ENCODE data around the gene OSGEP. TPM values are rescaled to one million over a fixed set of nuclear protein-coding genes. Genes with fewer than 3 reads are reported as not detected.

Gene OSGEP
- total and polyA plus RNA-seq, 8 donors, result 24.7 to 71.8 (median 52.5) TPM

- no peak overlapping the region for H3K27ac ChIP-seq
- no peak for TF ChIP-seq CTCF (IDR thresholded peaks at IDR 0.05)
- H3K4me1 ChIP-seq, result peaks cover 0 to 17% (median 3%) of the 10 kb centered on the region in 4 donors
- no peaks in the 10 kb centered on the region for H3K36me3 ChIP-seq
- H3K27me3 ChIP-seq, result no peaks in the 10 kb centered on the region
- intact Hi-C loops (cut with DNase I; ENCODE audit: low total_unique reads), result no loop called here
- 82 to 84% (median 84%) methylated on average over 8 of the region's 8 CpGs for WGBS, 5 donors
- no peaks in the 10 kb centered on the region for H3K9me3 ChIP-seq
- DNase-seq, result no peak
- no peak overlapping the region for H3K4me3 ChIP-seq
These were observed 32.2 kb upstream of the OSGEP start for GRCh38 chr14:20486684-20487395.

DNA sequence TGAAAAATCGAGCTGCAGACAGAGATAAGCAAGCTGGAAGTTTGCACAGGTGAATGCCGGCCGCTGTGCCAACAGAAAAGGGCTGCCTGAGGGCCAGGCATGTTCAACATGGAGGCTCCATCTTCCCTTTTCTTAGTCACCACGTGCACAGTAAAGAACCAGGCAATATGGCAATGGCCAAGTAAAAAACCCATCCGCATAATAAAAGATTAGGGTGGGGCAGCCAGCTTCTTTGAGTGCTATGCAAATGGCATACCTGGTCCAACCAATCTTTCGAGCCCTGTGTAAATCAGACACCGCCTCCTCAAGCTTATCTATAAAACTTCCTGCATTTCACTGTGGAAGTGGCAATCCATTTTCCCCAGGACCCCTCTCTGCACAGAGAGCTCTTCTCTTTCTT is 31.3 kb upstream of the OSGEP start:
- no peak for DNase-seq
- Histone ChIP-seq H3K4me1 (peaks cover 0 to 17% (median 3%) of the 10 kb centered on the region in 4 donors), H3K27me3 (no peaks in the 10 kb centered on the region), H3K27ac (no peak overlapping the region), H3K4me3 (no peak overlapping the region), H3K36me3 (no peaks in the 10 kb centered on the region), H3K9me3 (no peaks in the 10 kb centered on the region)
- 40 to 61% (median 47%) methylated on average over 7 of the region's 7 CpGs for whole genome bisulfite sequencing, 5 donors
- intact Hi-C loops (cut with DNase I; ENCODE audit: low total_unique reads), result no loop called here
- TF ChIP-seq POLR2A (IDR thresholded peaks at IDR 0.05) (no peak), CTCF (IDR thresholded peaks at IDR 0.05) (no peak), POLR2AphosphoS5 (IDR thresholded peaks at IDR 0.05) (no peak), EP300 (IDR thresholded peaks at IDR 0.05) (no peak)

GRCh38 chr14:20482382-20482781 is 27.8 kb upstream of the OSGEP start:
- Histone ChIP-seq H3K36me3 (peaks cover 0 to 16% (median 4%) of the 10 kb centered on the region in 4 donors), H3K27me3 (no peaks in the 10 kb centered on the region), H3K4me1 (peaks cover under 1 to 22% (median 8%) of the 10 kb centered on the region in 4 donors), H3K27ac (no peak overlapping the region), H3K4me3 (no peak overlapping the region), H3K9me3 (no peaks in the 10 kb centered on the region)
- 88 to 93% (median 90%) methylated on average over 5 of the region's 5 CpGs for WGBS, 5 donors
- TF ChIP-seq POLR2A (IDR thresholded peaks at IDR 0.05) (no peak), CTCF (IDR thresholded peaks at IDR 0.05) (no peak), EP300 (IDR thresholded peaks at IDR 0.05) (no peak), POLR2AphosphoS5 (IDR thresholded peaks at IDR 0.05) (no peak)
- DNase-seq, result no peak
- intact Hi-C loops (cut with DNase I; ENCODE audit: low total_unique reads), result no loop called here

DNA sequence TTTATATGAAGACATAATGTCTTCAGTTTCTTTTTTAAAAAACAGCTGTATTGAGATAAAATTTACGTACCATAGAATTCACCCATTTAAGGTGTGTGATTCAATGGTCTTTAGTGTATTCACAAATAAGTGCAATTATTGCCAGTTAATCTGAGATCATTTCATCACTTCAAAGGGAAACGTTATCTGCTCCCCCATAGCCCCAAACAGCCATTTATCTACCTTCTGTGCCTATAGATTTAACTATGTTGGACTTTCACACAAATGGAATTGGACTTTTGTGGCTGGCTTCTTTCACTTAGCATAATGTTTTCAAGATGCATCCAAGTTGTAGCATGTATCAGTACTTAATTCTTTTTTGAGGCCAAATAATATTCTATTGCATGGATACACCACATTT is 24.3 kb upstream of the OSGEP start:
- DNase-seq, result no peak
- TF ChIP-seq POLR2A (IDR thresholded peaks at IDR 0.05), result no peak
- TF ChIP-seq POLR2AphosphoS5 (IDR thresholded peaks at IDR 0.05), result no peak
- no peak for TF ChIP-seq EP300 (IDR thresholded peaks at IDR 0.05)
- TF ChIP-seq CTCF (IDR thresholded peaks at IDR 0.05), result no peak
- H3K9me3 ChIP-seq, result no peaks in the 10 kb centered on the region
- no peak overlapping the region for H3K27ac ChIP-seq
- WGBS, 5 donors, result 90 to 95% (median 92%) methylated on average over 2 of the region's 2 CpGs
- peaks cover 24 to 51% (median 37%) of the 10 kb centered on the region in 4 donors for H3K36me3 ChIP-seq
- H3K4me3 ChIP-seq, result no peak overlapping the region
- H3K27me3 ChIP-seq, result no peaks in the 10 kb centered on the region
- intact Hi-C loops (cut with DNase I; ENCODE audit: low total_unique reads), result loop anchor here (10.0 kb wide), 1 partner anchor 64 kb away; the partner anchor contains the start of gene TEP1
- H3K4me1 ChIP-seq, result peaks cover 14 to 36% (median 20%) of the 10 kb centered on the region in 4 donors

All from stomach (tissue), 9 donors.